Fibroblast of villous mesenchyme (primary cell): ENCODE measurements around the gene SPATA13. TPM values are rescaled to one million over a fixed set of nuclear protein-coding genes. Genes with fewer than 3 reads are reported as not detected.

Experiments
- DNase-seq: peaks from one replicate; pipeline ENCODE4 v3.0.0-alpha.2; 2010; ENCODE audit warnings: low read depth
- H3K4me3 ChIP-seq: 2 replicates; pipeline ENCODE4 v1.5.1; 2011; ENCODE audit warnings: low read depth, mild to moderate bottlenecking, low read length
- CTCF ChIP-seq: IDR thresholded peaks from 2 replicates; pipeline ENCODE4 v1.5.1; 2012; ENCODE audit warnings: low read depth, mild to moderate bottlenecking, low read length; ENCODE audit not compliant: insufficient read depth
- total RNA-seq: library from RNA; depleted of rRNA; stranded (reverse); fragments of >200 nt; gene quantifications from 2 replicates; pipeline ENCODE4 v1.2.3, GENCODE V29; 2012

SPATA13 gene
- total RNA-seq, 1 donor = 19.9 TPM

GRCh38 chr13:24182703-24183081 is 22.2 kb downstream of the SPATA13 start:
- no peak for TF ChIP-seq CTCF
- no peak overlapping the region for H3K4me3 ChIP-seq
- no peak for DNase-seq

- no peak for TF ChIP-seq CTCF
- no peak for DNase-seq
- H3K4me3 ChIP-seq = no peak overlapping the region
These were observed 23.2 kb downstream of the SPATA13 start for GRCh38 chr13:24183741-24184182.

GRCh38 chr13:24184265-24184841 is 23.8 kb downstream of the SPATA13 start:
- DNase-seq = no peak
- H3K4me3 ChIP-seq = no peak overlapping the region
- no peak for TF ChIP-seq CTCF

- no peak for DNase-seq
- TF ChIP-seq CTCF = no peak
- no peak overlapping the region for H3K4me3 ChIP-seq
These were observed 24.4 kb downstream of the SPATA13 start for GRCh38 chr13:24184882-24185281.

GRCh38 chr13:24185591-24186232 is 25.2 kb downstream of the SPATA13 start:
- no peak for TF ChIP-seq CTCF
- peak; percentile 60 for DNase-seq
- no peak overlapping the region for H3K4me3 ChIP-seq

- H3K4me3 ChIP-seq = no peak overlapping the region
- no peak for TF ChIP-seq CTCF
- peak; percentile 45 for DNase-seq
These were observed 26.7 kb downstream of the SPATA13 start for GRCh38 chr13:24187185-24187584.
